H1 (cell line): Measurements from ENCODE around the gene COX17. TPM values are rescaled to one million over a fixed set of nuclear protein-coding genes. Genes with fewer than 3 reads are reported as not detected.
A peak's percentile ranks its signal among the peaks of the same experiment; 100 is the strongest.

ENCODE experiments used
- CTCF ChIA-PET: fragments of 300-600 bp; sonication (Branson Sonifier 250); formaldehyde crosslinking; loops from one replicate; lab custom pipeline; 2021; ENCODE audit not compliant: partially characterized antibody; lab: Charles Lee
- POLR2A ChIA-PET: fragments of 300-600 bp; sonication (Branson Sonifier 250); formaldehyde crosslinking; loops from one replicate; lab custom pipeline; 2021; ENCODE audit warnings: inconsistent platforms; ENCODE audit not compliant: partially characterized antibody; lab: Charles Lee
- DNase-seq, 2 experiments: peaks; one replicate each; pipeline versions ENCODE4 v3.0.0 to v3.0.0-alpha.2; 2010 to 2022; ENCODE audit warnings: low spot score in 2 of 2, low read depth in 1 of 2, mixed read lengths in 1 of 2
- FAIRE-seq: peaks from 2 replicates; lab custom pipeline; 2011; peaks lifted over from hg19 to GRCh38; lab: Jason Lieb, UNC
- H2AFZ ChIP-seq: 2 replicates; pipeline ENCODE4 v1.8.1; 2012; ENCODE audit warnings: low read length, inconsistent platforms
- H2AK5ac ChIP-seq: 2 replicates; pipeline ENCODE4 v1.6.1; 2013; ENCODE audit warnings: low read depth, low read length
- H2BK120ac ChIP-seq: replicated peaks from 2 replicates; pipeline ENCODE3; 2013; ENCODE audit warnings: low read depth, low read length, inconsistent platforms
- H2BK12ac ChIP-seq: 2 replicates; pipeline ENCODE4 v1.6.1; 2013; ENCODE audit warnings: low read depth, low read length
- H2BK15ac ChIP-seq: 2 replicates; pipeline ENCODE4 v1.6.1; 2013; ENCODE audit warnings: low read length
- H2BK20ac ChIP-seq: 2 replicates; pipeline ENCODE4 v1.6.1; 2013; ENCODE audit warnings: low read length
- H2BK5ac ChIP-seq: 2 replicates; pipeline ENCODE4 v1.6.1; 2013; ENCODE audit warnings: low read depth, low read length
- H3K14ac ChIP-seq: 2 replicates; pipeline ENCODE4 v1.6.1; 2013; ENCODE audit warnings: inconsistent platforms; ENCODE audit not compliant: insufficient read length
- H3K18ac ChIP-seq: 2 replicates; pipeline ENCODE4 v1.6.1; 2013; ENCODE audit warnings: low read length; ENCODE audit errors: extremely low read depth
- H3K23ac ChIP-seq: 2 replicates; pipeline ENCODE4 v1.6.1; 2013; ENCODE audit warnings: inconsistent platforms; ENCODE audit not compliant: insufficient read length
- H3K23me2 ChIP-seq: 2 replicates; pipeline ENCODE4 v1.6.1; 2013; ENCODE audit warnings: low read depth, low read length
- H3K27ac ChIP-seq: 2 replicates; pipeline ENCODE4 v1.6.1; 2011; ENCODE audit warnings: low read depth, low read length, inconsistent platforms
- H3K27me3 ChIP-seq, 4 experiments: replicated peaks in 1 of 4; 1 replicate in 1 of 4; 2 replicates in 3 of 4; pipeline versions ENCODE4 v1.6.1 to v1.8.1; 2011 to 2013; ENCODE audit warnings: low read length in 3 of 4, mild to moderate bottlenecking in 3 of 4, inconsistent platforms in 2 of 4, mixed read lengths in 2 of 4, moderate library complexity in 1 of 4; ENCODE audit not compliant: control insufficient read depth in 3 of 4, insufficient read depth in 3 of 4; ENCODE audit errors: extremely low read depth in 1 of 4
- H3K36me3 ChIP-seq, 4 experiments: 2 replicates each; pipeline versions ENCODE4 v1.6.1 to v1.8.1; 2011 to 2013; ENCODE audit warnings: mild to moderate bottlenecking in 4 of 4, low read length in 3 of 4, moderate library complexity in 2 of 4, control low read depth in 1 of 4, inconsistent platforms in 1 of 4; ENCODE audit not compliant: insufficient read depth in 4 of 4, control insufficient read depth in 2 of 4
- H3K4ac ChIP-seq: replicated peaks from 2 replicates; pipeline ENCODE3; 2013; ENCODE audit warnings: low read length, low read depth, mixed read lengths, inconsistent platforms; ENCODE audit not compliant: insufficient read length
- H3K4me1 ChIP-seq, 4 experiments: replicated peaks in 1 of 4; 1 replicate in 1 of 4; 2 replicates in 3 of 4; pipeline versions ENCODE4 v1.6.1 to v1.8.1; 2011 to 2013; ENCODE audit warnings: low read length in 3 of 4, inconsistent platforms in 2 of 4, mixed read lengths in 1 of 4; ENCODE audit not compliant: insufficient read depth in 4 of 4, control insufficient read depth in 3 of 4
- H3K4me2 ChIP-seq, 2 experiments: 2 replicates each; pipeline versions ENCODE4 v1.6.1 to v1.8.1; 2011 to 2013; ENCODE audit warnings: low read depth in 2 of 2, low read length in 2 of 2, control low read depth in 1 of 2, inconsistent platforms in 1 of 2, mild to moderate bottlenecking in 1 of 2; ENCODE audit not compliant: insufficient read depth in 1 of 2
- H3K4me3 ChIP-seq, 4 experiments: fragments of 200-600, 300-600 bp in 1 of 4; sonication (generic), shearing (Covaris generic), sonication (Bioruptor Twin) in 1 of 4; 2 replicates each; pipeline versions ENCODE4 v1.5.1 to v1.8.1; 2011 to 2016; ENCODE audit warnings: low read length in 4 of 4, low read depth in 3 of 4, control low read depth in 2 of 4, inconsistent platforms in 2 of 4, mild to moderate bottlenecking in 2 of 4, mixed read lengths in 1 of 4, moderate library complexity in 1 of 4; ENCODE audit not compliant: insufficient read depth in 2 of 4; ENCODE audit errors: extremely low read depth in 1 of 4
- H3K56ac ChIP-seq: replicated peaks from 2 replicates; pipeline ENCODE3; 2013; ENCODE audit warnings: low read depth, mild to moderate bottlenecking, mixed read lengths, low read length, inconsistent platforms; ENCODE audit not compliant: insufficient read length
- H3K79me1 ChIP-seq: 2 replicates; pipeline ENCODE4 v1.6.1; 2013; ENCODE audit warnings: low read depth, low read length, control low read depth
- H3K79me2 ChIP-seq, 2 experiments: 2 replicates each; pipeline versions ENCODE4 v1.6.1 to v1.8.1; 2012 to 2013; ENCODE audit warnings: low read length in 2 of 2, mild to moderate bottlenecking in 2 of 2, inconsistent platforms in 1 of 2; ENCODE audit not compliant: insufficient read depth in 2 of 2, control insufficient read depth in 1 of 2
- H3K9ac ChIP-seq, 4 experiments: replicated peaks in 1 of 4; 1 replicate in 1 of 4; 2 replicates in 3 of 4; pipeline versions ENCODE4 v1.6.1 to v1.8.1; 2011 to 2013; ENCODE audit warnings: low read depth in 3 of 4, low read length in 3 of 4, control low read depth in 2 of 4, mild to moderate bottlenecking in 2 of 4, moderate library complexity in 2 of 4, inconsistent platforms in 1 of 4; ENCODE audit errors: extremely low read depth in 1 of 4
- H3K9me3 ChIP-seq, 2 experiments: 2 replicates each; pipeline versions ENCODE4 v1.6.1 to v1.8.1; 2012 to 2013; ENCODE audit warnings: mild to moderate bottlenecking in 2 of 2, moderate library complexity in 2 of 2, control low read depth in 1 of 2, inconsistent platforms in 1 of 2, low read depth in 1 of 2, low read length in 1 of 2, mixed read lengths in 1 of 2; ENCODE audit not compliant: insufficient read depth in 2 of 2
- H4K20me1 ChIP-seq, 2 experiments: replicated peaks in 1 of 2; 2 replicates each; pipeline versions ENCODE3 to v1.8.1; 2011 to 2013; ENCODE audit warnings: inconsistent platforms in 2 of 2, low read length in 2 of 2, mild to moderate bottlenecking in 1 of 2; ENCODE audit not compliant: insufficient read depth in 2 of 2, control insufficient read depth in 1 of 2
- H4K5ac ChIP-seq: 2 replicates; pipeline ENCODE4 v1.6.1; 2013; ENCODE audit warnings: low read length, low read depth, mixed read lengths, inconsistent platforms; ENCODE audit not compliant: insufficient read length
- H4K8ac ChIP-seq: 2 replicates; pipeline ENCODE4 v1.8.0; 2013; ENCODE audit warnings: mild to moderate bottlenecking, moderate library complexity, low read length, inconsistent platforms; ENCODE audit not compliant: insufficient read depth; ENCODE audit errors: extremely low read depth
- H4K91ac ChIP-seq: replicated peaks from 2 replicates; pipeline ENCODE3; 2013; ENCODE audit warnings: low read length, mixed read lengths, inconsistent platforms; ENCODE audit not compliant: insufficient read length
- ATF3 ChIP-seq: IDR thresholded peaks from 2 replicates; pipeline ENCODE4 v1.6.1; 2011; ENCODE audit warnings: low read depth, mild to moderate bottlenecking, low read length; ENCODE audit not compliant: insufficient read depth
- CBX5 ChIP-seq: fragments of 300-800, 300-1000 bp; sonication (generic); IDR thresholded peaks from 2 replicates; pipeline ENCODE4 v1.7.1; 2016; ENCODE audit warnings: antibody characterized with exemption, low read length, low read depth
- CREB1 ChIP-seq: IDR thresholded peaks from 2 replicates; pipeline ENCODE4 v1.6.1; 2012; ENCODE audit warnings: inconsistent platforms
- NANOG ChIP-seq: IDR thresholded peaks from 2 replicates; pipeline ENCODE4 v1.6.1; 2011; ENCODE audit warnings: low read length, low read depth, mild to moderate bottlenecking, inconsistent platforms; ENCODE audit not compliant: insufficient read depth, poor library complexity, severe bottlenecking
- POU5F1 ChIP-seq: IDR thresholded peaks from 2 replicates; pipeline ENCODE4 v1.6.1; 2011; ENCODE audit warnings: low read depth, mild to moderate bottlenecking, low read length, moderate library complexity
- WGBS, 2 experiments: shearing (Covaris generic) in 1 of 2; methylation state at CpG; one replicate each; pipeline versions ENCODE4 v1.1.6 to v1.1.7; 2013 to 2015; ENCODE audit warnings: low lambda C conversion rate in 2 of 2, mixed read lengths in 2 of 2, inconsistent platforms in 1 of 2, low coverage in 1 of 2, missing lambda C conversion rate in 1 of 2; ENCODE audit not compliant: insufficient replicate concordance in 2 of 2, insufficient coverage in 1 of 2, insufficient read length in 1 of 2; ENCODE audit errors: extremely low coverage in 1 of 2, missing lambda C conversion rate in 1 of 2; 5-methylcytosine and 5-hydroxymethylcytosine counted together
- polyA plus RNA-seq, 7 experiments: library from polyadenylated mRNA; depleted of rRNA in 3 of 7; stranded (reverse) in 5 of 7; unstranded in 2 of 7; fragments of >200 nt in 5 of 7; fragments of 200-250 nt in 2 of 7; gene quantifications; 1 replicate in 5 of 7; 2 replicates in 1 of 7; 4 replicates in 1 of 7; pipeline versions ENCODE4 v1.2.1 to v1.2.3, GENCODE V29; 2011 to 2013; ENCODE audit warnings: missing spikeins in 2 of 7, mixed read lengths in 2 of 7
- total RNA-seq: library from RNA; stranded (reverse); fragmentation: NEBNext Ultra II Directional; extraction: Animal tissue kit (Norgen Biotek cat#: 25700); gene quantifications from 2 replicates; pipeline ENCODE4 v1.2.1, GENCODE V29; 2021

The COX17 gene
- total and polyA plus RNA-seq, 2 of the 8 experiments (the other 6 are each of a cell fraction or from before 2014, with no cell fraction given): 34.2 to 43.0 TPM

GRCh38 chr3:119625451-119626153 lies 51.6 kb downstream of the COX17 start:
- H3K23me2 ChIP-seq: no peaks in the 10 kb centered on the region
- no peak overlapping the region for H3K4me2 ChIP-seq
- no peak overlapping the region for H3K18ac ChIP-seq
- WGBS, 2 experiments: 82% methylated on average over 8 of the region's 8 CpGs; no CpG with 5 or more reads in 1 of the 2 experiments
- no peak overlapping the region for H2BK120ac ChIP-seq
- H2BK20ac ChIP-seq: no peak overlapping the region
- ChIA-PET POLR2A (interaction anchor here (1.1 kb wide), 1 partner anchor 30 kb away, joined by 3 read pairs; no protein-coding TSS in a partner anchor), CTCF (interaction anchor here (1.3 to 1.6 kb wide), 2 partner anchors 55 to 182 kb away, joined by 3 read pairs; no protein-coding TSS in a partner anchor)
- no peaks in the 10 kb centered on the region for H3K79me1 ChIP-seq
- H2BK5ac ChIP-seq: no peak overlapping the region
- no peaks in the 10 kb centered on the region for H3K79me2 ChIP-seq
- H3K9ac ChIP-seq: no peak overlapping the region
- no peak overlapping the region for H3K14ac ChIP-seq
- no peak overlapping the region for H4K5ac ChIP-seq
- no peak overlapping the region for H3K4me3 ChIP-seq
- H2AFZ ChIP-seq: peak overlapping the region; percentile 74; the same call in 1 of the 2 replicates
- H3K23ac ChIP-seq: no peak overlapping the region
- DNase-seq (no peak), FAIRE-seq (no peak)
- no peak overlapping the region for H2AK5ac ChIP-seq
- H4K20me1 ChIP-seq: no peaks in the 10 kb centered on the region
- H3K27ac ChIP-seq: no peak overlapping the region
- no peak overlapping the region for H4K91ac ChIP-seq
- no peak overlapping the region for H2BK12ac ChIP-seq
- no peak overlapping the region for H3K56ac ChIP-seq
- H3K4me1 ChIP-seq: peaks cover 0 to 6% (median 1%) of the 10 kb centered on the region in 4 experiments; a peak in 2 of 7 replicates
- no peak overlapping the region for H3K4ac ChIP-seq
- H4K8ac ChIP-seq: peak overlapping the region; percentile 75; the same call in 1 of the 2 replicates
- no peaks in the 10 kb centered on the region for H3K36me3 ChIP-seq
- H3K27me3 ChIP-seq: no peaks in the 10 kb centered on the region
- H3K9me3 ChIP-seq: no peaks in the 10 kb centered on the region
- no peak overlapping the region for H2BK15ac ChIP-seq
- TF ChIP-seq NANOG: no peak
- TF ChIP-seq CBX5: no peak
- TF ChIP-seq ATF3: no peak
- TF ChIP-seq POU5F1: no peak
- no peak for TF ChIP-seq CREB1
